Panc1 (cell line): ENCODE results near the gene ZDHHC13. TPM values are rescaled to one million over a fixed set of nuclear protein-coding genes. Genes with fewer than 3 reads are reported as not detected.

Experiments
- ATAC-seq: fragments of 200-7000 bp; cut with Tn5 transposase; 2 replicates; pipeline ENCODE4 v1.9.1; 2020; ENCODE audit warnings: mild to moderate bottlenecking, moderate library complexity
- BruUV-seq: library from RNA; stranded (reverse); fragments of 400-500 nt; replicated peaks from 2 replicates; lab custom pipeline; 2021; lab: Mats Ljungman, UMichigan
- CTCF ChIA-PET: fragments of 300-600 bp; sonication (Branson Sonifier 250); formaldehyde crosslinking; loops from one replicate; lab custom pipeline; 2022; ENCODE audit warnings: antibody characterized with exemption; lab: Charles Lee
- POLR2A ChIA-PET: fragments of 300-600 bp; sonication (Branson Sonifier 250); formaldehyde crosslinking; loops from one replicate; lab custom pipeline; 2022; ENCODE audit warnings: antibody characterized with exemption; lab: Charles Lee
- DNase-seq: peaks from one replicate; pipeline ENCODE4 v3.0.0-alpha.2; 2010; ENCODE audit warnings: low read depth, low spot score
- H3K27ac ChIP-seq: 2 replicates; pipeline ENCODE4 v1.5.1; 2011; ENCODE audit warnings: mild to moderate bottlenecking, low read length, inconsistent platforms
- H3K27me3 ChIP-seq: fragments of 200-500 bp; sonication (Bioruptor generic); 2 replicates; pipeline ENCODE4 v1.6.0; 2014; ENCODE audit warnings: low read length, inconsistent platforms; ENCODE audit not compliant: control insufficient read depth, insufficient read depth
- H3K36me3 ChIP-seq: fragments of 200-500 bp; sonication (Bioruptor generic); 2 replicates; pipeline ENCODE4 v1.5.1; 2014; ENCODE audit warnings: inconsistent platforms, mild to moderate bottlenecking, low read length, moderate library complexity; ENCODE audit not compliant: control insufficient read depth, insufficient read depth
- H3K4me1 ChIP-seq: 2 replicates; pipeline ENCODE4 v1.5.1; 2011; ENCODE audit warnings: inconsistent platforms, mild to moderate bottlenecking, low read length, moderate library complexity; ENCODE audit not compliant: control insufficient read depth, insufficient read depth
- H3K4me3 ChIP-seq, 2 experiments: 2 replicates each; pipeline ENCODE4 v1.5.1; 2011 to 2012; ENCODE audit warnings: low read depth in 2 of 2, low read length in 2 of 2, mild to moderate bottlenecking in 2 of 2, inconsistent platforms in 1 of 2, moderate library complexity in 1 of 2
- H3K9me3 ChIP-seq: fragments of 200-500 bp; sonication (Bioruptor generic); 2 replicates; pipeline ENCODE4 v1.5.1; 2014; ENCODE audit warnings: low read depth, mild to moderate bottlenecking, inconsistent platforms, low read length, moderate library complexity; ENCODE audit not compliant: control insufficient read depth, insufficient read depth
- CTCF ChIP-seq: fragments of 450-650 bp; IDR thresholded peaks from 2 replicates; pipeline ENCODE4 v1.5.1; 2017; ENCODE audit warnings: mild to moderate bottlenecking
- POLR2AphosphoS5 ChIP-seq: IDR thresholded peaks from 2 replicates; pipeline ENCODE4 v1.6.1; 2012; ENCODE audit warnings: mild to moderate bottlenecking, low read depth, low read length, moderate library complexity
- REST ChIP-seq, 2 experiments: IDR thresholded peaks; 2 replicates each; pipeline ENCODE4 v1.6.1; 2011 to 2012; ENCODE audit warnings: low read depth in 2 of 2, control low read depth in 1 of 2, low read length in 1 of 2, mild to moderate bottlenecking in 1 of 2, moderate library complexity in 1 of 2; ENCODE audit not compliant: insufficient read depth in 1 of 2
- SIN3A ChIP-seq: IDR thresholded peaks from 2 replicates; pipeline ENCODE4 v1.6.1; 2012; ENCODE audit warnings: low read depth, mild to moderate bottlenecking, low read length, moderate library complexity, borderline replicate concordance; ENCODE audit not compliant: insufficient read depth
- TCF7L2 ChIP-seq: IDR thresholded peaks from 2 replicates; pipeline ENCODE4 v1.6.1; 2011; ENCODE audit warnings: mild to moderate bottlenecking, low read depth, low read length, inconsistent platforms
- in situ Hi-C: cut with HindIII; loops from 2 replicates; pipeline ENCODE4 v1.10.0; 2016; ENCODE audit warnings: low sequenced_read_pairs, low pct_unique_long_range_greater_than_20kb
- intact Hi-C: fragments of 100-400 bp; cut with micrococcal nuclease; formaldehyde crosslinking; loops from one replicate; pipeline ENCODE4 v1.10.0; 2022; ENCODE audit not compliant: unreplicated experiment
- total RNA-seq: library from RNA; stranded (reverse); gene quantifications from one replicate; pipeline ENCODE4 v1.2.1, GENCODE V29; 2021; ENCODE audit not compliant: unreplicated experiment

ZDHHC13 gene
- total RNA-seq, 1 experiment from 2014 or later: 24.3 TPM

- H3K27ac ChIP-seq: no peak overlapping the region
- TF ChIP-seq TCF7L2 (no peak), CTCF (no peak), REST (IDR thresholded peaks at IDR 0.05; ENCODE audit: insufficient read depth in 1 of 2, low read depth in 2 of 2, low read length in 1 of 2) (no peak), POLR2AphosphoS5 (no peak), SIN3A (no peak)
- no peak for DNase-seq
- POLR2A ChIA-PET: no interaction called here
- intact Hi-C loops: no loop called here
- no peaks in the 10 kb centered on the region for H3K4me1 ChIP-seq
- H3K36me3 ChIP-seq: no peaks in the 10 kb centered on the region
- in situ Hi-C loops: no loop called here
- ATAC-seq: no peak
- no TSS peak for BruUV-seq
- CTCF ChIA-PET: no interaction called here
- H3K4me3 ChIP-seq: no peak overlapping the region
- peaks cover 22% of the 10 kb centered on the region for H3K27me3 ChIP-seq
- no peaks in the 10 kb centered on the region for H3K9me3 ChIP-seq
These were observed 17.9 kb upstream of the ZDHHC13 start for GRCh38 chr11:19099093-19099492.

GRCh38 chr11:19100885-19101284 lies 16.1 kb upstream of the ZDHHC13 start:
- ChIA-PET CTCF (no interaction called here), POLR2A (no interaction called here)
- no peaks in the 10 kb centered on the region for H3K4me1 ChIP-seq
- H3K27me3 ChIP-seq: peaks cover 10% of the 10 kb centered on the region
- TF ChIP-seq TCF7L2 (no peak), POLR2AphosphoS5 (no peak), CTCF (no peak), SIN3A (no peak), REST (IDR thresholded peaks at IDR 0.05; ENCODE audit: insufficient read depth in 1 of 2, low read depth in 2 of 2, low read length in 1 of 2) (no peak)
- DNase-seq: no peak
- intact Hi-C loops: no loop called here
- no peak overlapping the region for H3K4me3 ChIP-seq
- ATAC-seq: no peak
- in situ Hi-C loops: no loop called here
- H3K27ac ChIP-seq: no peak overlapping the region
- H3K9me3 ChIP-seq: no peaks in the 10 kb centered on the region
- no peaks in the 10 kb centered on the region for H3K36me3 ChIP-seq
- BruUV-seq: no TSS peak
